ENCODE data around the gene CDH4. TPM values are rescaled to one million over a fixed set of nuclear protein-coding genes. Genes with fewer than 3 reads are reported as not detected.
"Not testable (repeated sequence)": the region's sequence is repeated elsewhere in the genome, so short reads cannot be mapped to it uniquely, and the experiment has no call there.

Gene CDH4
- total RNA-seq, 1 experiment from 2014 or later: 0.13 TPM

DNA sequence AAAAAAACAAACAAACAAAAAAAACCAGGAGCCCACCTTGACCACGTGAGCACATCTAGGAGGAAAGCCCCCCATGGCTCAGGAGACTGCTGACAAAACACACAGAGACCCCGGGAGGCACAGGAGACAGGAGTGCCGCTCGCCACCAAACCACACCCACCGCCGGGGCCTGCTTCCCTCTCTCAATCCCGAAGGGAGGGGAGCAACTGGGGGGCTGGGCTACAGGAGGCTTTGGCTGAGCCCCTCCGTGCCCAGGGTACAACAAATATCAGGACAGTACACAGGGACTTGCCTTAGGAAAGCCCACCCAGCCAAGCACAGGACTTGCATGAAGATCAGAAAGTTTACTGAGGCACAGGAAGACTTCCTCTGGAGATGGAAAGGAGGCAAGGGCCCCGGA, 711.1 kb downstream of the CDH4 start:
- Histone ChIP-seq H3K36me3 (no peaks in the 10 kb centered on the region), H3K9me3 (replicated peaks) (no peaks in the 10 kb centered on the region), H3K27me3 (replicated peaks) (peaks cover 34% of the 10 kb centered on the region), H3K4me3 (no peak overlapping the region), H3K27ac (no peak overlapping the region), H3K4me1 (replicated peaks) (no peaks in the 10 kb centered on the region)
- DNase-seq (ENCODE audit: low read depth in 1 of 2, low spot score in 2 of 2): no peak

DNA sequence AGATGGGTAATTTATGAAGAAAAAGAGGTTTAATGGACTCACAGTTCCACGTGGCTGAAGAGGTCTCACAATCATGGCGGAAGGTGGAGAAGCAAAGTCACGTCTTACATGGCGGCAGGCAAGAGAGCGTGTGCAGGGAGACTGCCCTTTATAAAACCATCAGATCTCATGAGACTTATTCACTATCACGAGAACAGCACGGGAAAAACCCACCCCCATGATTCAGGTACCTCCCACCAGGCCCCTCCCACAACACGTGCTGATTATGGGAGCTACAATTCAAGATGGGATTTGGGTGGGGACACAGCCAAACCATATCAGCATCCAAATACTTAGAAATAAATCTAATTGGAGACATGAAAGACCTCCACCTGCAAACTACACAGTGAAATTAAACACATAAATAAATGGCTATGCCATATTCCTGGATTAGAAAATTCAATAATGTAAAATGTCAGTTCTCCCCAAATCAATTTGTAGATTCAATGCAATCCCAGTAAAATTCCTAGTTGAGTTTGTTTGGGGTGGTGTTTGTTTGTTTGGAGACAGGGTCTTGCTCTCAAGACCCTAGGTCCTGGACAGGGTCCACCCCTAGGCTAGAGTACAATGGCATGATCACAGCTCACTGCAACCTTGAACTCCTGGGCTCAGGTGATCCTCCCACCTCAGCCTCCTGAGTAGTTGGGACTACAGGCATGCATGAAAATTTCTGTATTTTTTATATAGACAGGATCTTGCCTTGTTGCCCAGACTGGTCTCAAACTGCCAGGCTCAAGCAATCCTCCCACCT, 712.0 kb downstream of the CDH4 start:
- H3K36me3 ChIP-seq: no peaks in the 10 kb centered on the region
- no peak for DNase-seq (ENCODE audit: low read depth in 1 of 2, low spot score in 2 of 2)
- H3K27me3 ChIP-seq (replicated peaks): peaks cover 34% of the 10 kb centered on the region
- no peak overlapping the region for H3K4me3 ChIP-seq
- H3K27ac ChIP-seq: no peak overlapping the region
- H3K4me1 ChIP-seq (replicated peaks): no peaks in the 10 kb centered on the region
- no peaks in the 10 kb centered on the region for H3K9me3 ChIP-seq (replicated peaks)

DNA sequence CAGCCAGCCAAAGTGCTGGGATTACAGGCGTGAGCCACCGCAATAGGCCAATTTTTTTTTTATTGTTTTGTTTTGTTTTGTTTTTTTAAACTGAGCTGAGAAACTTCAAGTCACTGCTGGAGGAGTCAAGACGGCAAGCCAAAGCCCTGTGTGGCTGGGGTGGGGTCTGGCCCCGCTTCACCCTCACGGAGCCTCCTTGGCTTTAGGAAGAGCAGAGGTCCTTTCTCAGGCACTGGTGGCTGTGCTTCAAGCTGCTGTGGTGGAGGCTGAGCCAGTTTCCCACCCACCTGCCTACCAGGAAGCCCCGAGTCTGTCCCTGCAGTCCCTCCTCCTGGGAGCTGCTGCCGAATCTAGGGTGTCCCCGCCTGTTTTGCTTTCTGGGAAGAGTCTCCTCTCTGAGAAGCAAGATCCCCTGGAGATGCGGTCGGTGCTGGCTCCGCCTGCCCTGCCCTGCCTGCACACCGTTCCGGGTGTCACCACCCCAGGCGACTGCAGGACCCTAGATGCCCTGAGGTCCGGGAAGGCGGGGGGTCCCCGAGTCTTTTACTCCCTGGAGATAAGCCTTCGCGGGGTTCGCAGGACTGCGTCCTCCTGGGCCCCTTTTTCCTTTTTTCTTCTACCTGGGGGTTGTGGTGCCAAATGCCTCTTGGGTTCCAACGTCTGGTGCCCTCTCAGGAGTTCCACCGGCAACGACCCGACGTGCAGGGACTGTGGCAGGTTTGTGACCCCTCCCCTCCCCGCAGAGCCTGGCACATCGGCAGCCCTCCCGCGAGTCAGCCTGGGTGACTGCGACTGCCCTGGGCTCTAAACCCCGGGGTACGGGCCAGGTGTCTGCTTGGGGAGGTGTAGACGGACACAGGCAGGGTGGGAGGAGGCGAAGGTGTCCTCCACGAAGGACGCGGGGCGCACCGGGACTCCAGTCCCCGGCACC, 712.9 kb downstream of the CDH4 start:
- H3K27ac ChIP-seq: no peak overlapping the region
- peaks cover 34% of the 10 kb centered on the region for H3K27me3 ChIP-seq (replicated peaks)
- no peaks in the 10 kb centered on the region for H3K36me3 ChIP-seq
- H3K4me1 ChIP-seq (replicated peaks): no peaks in the 10 kb centered on the region
- no peak for DNase-seq (ENCODE audit: low read depth in 1 of 2, low spot score in 2 of 2)
- H3K4me3 ChIP-seq: no peak overlapping the region
- no peaks in the 10 kb centered on the region for H3K9me3 ChIP-seq (replicated peaks)

DNA sequence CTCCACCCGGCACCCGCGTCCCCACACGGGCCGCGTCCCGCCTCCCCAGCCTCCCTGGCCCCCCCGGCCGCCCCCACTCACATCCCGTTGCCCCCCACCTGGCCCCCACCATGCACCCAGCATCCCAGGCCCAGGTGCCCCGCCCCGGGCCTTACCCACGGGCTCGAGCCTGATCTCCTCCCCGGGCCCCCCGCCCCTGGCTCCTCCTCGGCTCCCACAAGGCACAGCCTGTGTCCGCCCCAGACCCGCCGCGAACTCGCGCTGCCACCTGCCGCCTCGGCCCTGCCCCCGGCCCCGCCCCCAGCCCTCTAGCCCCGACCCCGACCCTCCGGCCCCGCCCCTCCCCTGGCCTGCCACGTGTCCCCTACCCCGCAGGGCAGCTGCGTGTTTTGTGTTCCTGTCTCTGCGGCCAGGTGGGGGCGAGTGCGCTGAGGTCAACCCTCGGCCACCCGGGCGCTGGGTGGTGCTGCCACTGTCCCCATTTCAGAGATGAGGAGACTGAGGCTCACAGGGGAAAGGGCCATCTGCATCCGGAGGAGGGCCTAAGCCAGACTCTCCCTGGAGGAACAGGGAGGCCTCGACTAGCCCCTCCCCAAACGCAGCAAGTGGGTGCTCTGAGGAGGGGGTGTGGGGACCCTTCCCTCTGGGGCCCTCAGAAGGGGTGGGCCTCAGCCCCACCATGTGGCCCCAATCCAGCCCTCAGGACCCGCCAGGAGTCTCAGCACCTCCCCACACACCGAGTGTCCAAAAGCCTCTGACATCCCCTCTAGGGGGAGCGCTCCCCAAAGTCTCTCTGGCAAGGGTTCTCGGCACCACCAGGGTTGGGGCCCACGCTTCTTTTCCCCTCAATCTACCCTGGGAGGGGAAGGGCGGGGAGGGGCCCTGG, 713.8 kb downstream of the CDH4 start:
- H3K36me3 ChIP-seq: no peaks in the 10 kb centered on the region
- H3K4me3 ChIP-seq: no peak overlapping the region

GRCh38 chr20:61966492-61967244, 714.6 kb downstream of the CDH4 start:
- no peaks in the 10 kb centered on the region for H3K36me3 ChIP-seq
- no peaks in the 10 kb centered on the region for H3K9me3 ChIP-seq (replicated peaks)
- no peaks in the 10 kb centered on the region for H3K4me1 ChIP-seq (replicated peaks)
- no peak for DNase-seq (ENCODE audit: low read depth in 1 of 2, low spot score in 2 of 2)
- H3K4me3 ChIP-seq: no peak overlapping the region
- no peak overlapping the region for H3K27ac ChIP-seq
- H3K27me3 ChIP-seq (replicated peaks): peaks cover 34% of the 10 kb centered on the region

More for the DNA sequence above, 713.8 kb downstream of the CDH4 start:
- Histone ChIP-seq H3K4me1 (replicated peaks) (no peaks in the 10 kb centered on the region), H3K9me3 (replicated peaks) (no peaks in the 10 kb centered on the region), H3K27me3 (replicated peaks) (peaks cover 34% of the 10 kb centered on the region), H3K27ac (no peak overlapping the region)
- DNase-seq (ENCODE audit: low read depth in 1 of 2, low spot score in 2 of 2): no peak

- Histone ChIP-seq H3K27me3 (replicated peaks) (peaks cover 31% of the 10 kb centered on the region), H3K27ac (no peak overlapping the region), H3K4me1 (replicated peaks) (no peaks in the 10 kb centered on the region), H3K9me3 (replicated peaks) (no peaks in the 10 kb centered on the region), H3K4me3 (no peak overlapping the region), H3K36me3 (0 out of 2 replicates have a peak, but pooled peaks cover under 1% of the 10 kb centered on the region)
- no peak for DNase-seq (ENCODE audit: low read depth in 1 of 2, low spot score in 2 of 2)
Measured at GRCh38 chr20:61967300-61967699, 715.2 kb downstream of the CDH4 start.

GRCh38 chr20:61968036-61968810, 716.2 kb downstream of the CDH4 start:
- H3K4me3 ChIP-seq: no peak overlapping the region
- no peak overlapping the region for H3K27ac ChIP-seq
- no peaks in the 10 kb centered on the region for H3K4me1 ChIP-seq (replicated peaks)
- no peak for DNase-seq (ENCODE audit: low read depth in 1 of 2, low spot score in 2 of 2)
- peaks cover 29% of the 10 kb centered on the region for H3K27me3 ChIP-seq (replicated peaks)
- peaks cover 4% of the 10 kb centered on the region; the same call in 1 of the 2 replicates for H3K36me3 ChIP-seq
- H3K9me3 ChIP-seq (replicated peaks): no peaks in the 10 kb centered on the region

- Histone ChIP-seq H3K4me1 (replicated peaks) (no peaks in the 10 kb centered on the region), H3K27me3 (replicated peaks) (peaks cover 24% of the 10 kb centered on the region), H3K27ac (no peak overlapping the region), H3K4me3 (no peak overlapping the region), H3K9me3 (replicated peaks) (no peaks in the 10 kb centered on the region), H3K36me3 (peaks cover 6% of the 10 kb centered on the region)
- no peak for DNase-seq (ENCODE audit: low read depth in 1 of 2, low spot score in 2 of 2)
Measured at GRCh38 chr20:61968932-61969331, 716.9 kb downstream of the CDH4 start.

- no peak for DNase-seq (ENCODE audit: low read depth in 1 of 2, low spot score in 2 of 2)
- Histone ChIP-seq H3K27me3 (replicated peaks) (peaks cover 15% of the 10 kb centered on the region), H3K4me1 (replicated peaks) (no peaks in the 10 kb centered on the region), H3K4me3 (no peak overlapping the region), H3K9me3 (replicated peaks) (no peaks in the 10 kb centered on the region), H3K27ac (no peak overlapping the region), H3K36me3 (peaks cover 11% of the 10 kb centered on the region)
Measured at GRCh38 chr20:61969806-61970205, 717.7 kb downstream of the CDH4 start.

- H3K27me3 ChIP-seq (replicated peaks): peaks cover 10% of the 10 kb centered on the region
- no peak for DNase-seq (ENCODE audit: low read depth in 1 of 2, low spot score in 2 of 2)
- no peaks in the 10 kb centered on the region for H3K4me1 ChIP-seq (replicated peaks)
- H3K9me3 ChIP-seq (replicated peaks): no peaks in the 10 kb centered on the region
- H3K36me3 ChIP-seq: peaks cover 11% of the 10 kb centered on the region
- no peak overlapping the region for H3K27ac ChIP-seq
- H3K4me3 ChIP-seq: no peak overlapping the region
Measured at GRCh38 chr20:61970357-61970756, 718.3 kb downstream of the CDH4 start.

- not testable (repeated sequence) for H3K4me3 ChIP-seq; DNase-seq (ENCODE audit: low read depth in 1 of 2, low spot score in 2 of 2); H3K4me1 ChIP-seq (replicated peaks); H3K27me3 ChIP-seq (replicated peaks); H3K9me3 ChIP-seq (replicated peaks); H3K27ac ChIP-seq
- peaks cover 11% of the 10 kb centered on the region for H3K36me3 ChIP-seq
Measured at GRCh38 chr20:61971595-61971994, 719.5 kb downstream of the CDH4 start.
